ENCODE measurements around the gene MEIS2. TPM values are rescaled to one million over a fixed set of nuclear protein-coding genes. Genes with fewer than 3 reads are reported as not detected.

The MEIS2 gene
- total RNA-seq, 1 donor from 2014 or later, result 6.7 TPM

DNA sequence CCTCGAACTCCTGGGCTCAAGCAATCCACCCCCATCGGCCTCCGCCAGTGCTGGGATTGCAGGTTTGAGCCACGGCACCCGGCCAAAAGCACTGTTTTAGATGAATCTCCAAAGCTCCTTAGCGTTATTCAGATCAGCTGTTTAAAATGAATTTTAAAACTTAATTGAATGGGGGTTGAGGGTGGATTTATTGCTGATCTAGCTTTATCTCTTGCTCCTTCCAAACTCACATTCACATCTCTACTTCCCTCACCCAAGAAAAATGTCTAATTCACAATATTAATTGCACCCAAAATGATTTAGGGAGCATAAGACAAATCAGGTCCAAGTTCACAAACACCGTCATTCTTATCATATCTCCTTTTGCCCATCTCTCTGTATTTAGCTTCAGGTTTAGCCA, 89.8 kb downstream of the MEIS2 start:
- no peaks in the 10 kb centered on the region for H3K27me3 ChIP-seq (ENCODE audit: control insufficient read depth, insufficient read depth, low read length)
- H3K4me3 ChIP-seq (ENCODE audit: low read depth, low read length), result no peak overlapping the region
- TF ChIP-seq, protein P1, sequence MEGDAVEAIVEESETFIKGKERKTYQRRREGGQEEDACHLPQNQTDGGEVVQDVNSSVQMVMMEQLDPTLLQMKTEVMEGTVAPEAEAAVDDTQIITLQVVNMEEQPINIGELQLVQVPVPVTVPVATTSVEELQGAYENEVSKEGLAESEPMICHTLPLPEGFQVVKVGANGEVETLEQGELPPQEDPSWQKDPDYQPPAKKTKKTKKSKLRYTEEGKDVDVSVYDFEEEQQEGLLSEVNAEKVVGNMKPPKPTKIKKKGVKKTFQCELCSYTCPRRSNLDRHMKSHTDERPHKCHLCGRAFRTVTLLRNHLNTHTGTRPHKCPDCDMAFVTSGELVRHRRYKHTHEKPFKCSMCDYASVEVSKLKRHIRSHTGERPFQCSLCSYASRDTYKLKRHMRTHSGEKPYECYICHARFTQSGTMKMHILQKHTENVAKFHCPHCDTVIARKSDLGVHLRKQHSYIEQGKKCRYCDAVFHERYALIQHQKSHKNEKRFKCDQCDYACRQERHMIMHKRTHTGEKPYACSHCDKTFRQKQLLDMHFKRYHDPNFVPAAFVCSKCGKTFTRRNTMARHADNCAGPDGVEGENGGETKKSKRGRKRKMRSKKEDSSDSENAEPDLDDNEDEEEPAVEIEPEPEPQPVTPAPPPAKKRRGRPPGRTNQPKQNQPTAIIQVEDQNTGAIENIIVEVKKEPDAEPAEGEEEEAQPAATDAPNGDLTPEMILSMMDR (IDR thresholded peaks at IDR 0.05; ENCODE audit: insufficient read depth, low read length, poor library complexity, severe bottlenecking), result no peak
- DNase-seq (ENCODE audit: low read depth), result no peak
- H3K36me3 ChIP-seq (ENCODE audit: control insufficient read depth, insufficient read depth, low read length), result no peaks in the 10 kb centered on the region

DNA sequence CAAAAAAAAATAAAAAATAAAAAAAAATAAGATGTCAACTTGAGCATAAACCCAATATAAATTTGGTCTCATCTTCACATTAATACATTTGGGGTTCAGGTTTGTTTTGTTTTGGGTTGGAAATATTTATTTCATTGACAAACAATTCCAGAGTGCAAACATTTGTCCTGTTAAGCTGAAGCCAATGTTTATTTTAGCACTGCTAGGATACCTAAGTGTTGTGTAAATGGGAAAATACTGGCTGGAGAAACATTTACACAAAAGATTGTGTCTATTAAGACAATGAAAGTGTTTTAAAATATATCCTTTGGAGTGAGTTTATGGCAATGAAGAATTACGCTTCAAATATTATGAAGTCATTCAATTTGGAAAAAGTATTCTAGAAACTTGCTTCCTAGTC, 91.1 kb downstream of the MEIS2 start:
- Histone ChIP-seq H3K27me3 (ENCODE audit: control insufficient read depth, insufficient read depth, low read length) (no peaks in the 10 kb centered on the region), H3K36me3 (ENCODE audit: control insufficient read depth, insufficient read depth, low read length) (no peaks in the 10 kb centered on the region), H3K4me3 (ENCODE audit: low read depth, low read length) (no peak overlapping the region)
- DNase-seq (ENCODE audit: low read depth), result no peak
- TF ChIP-seq, protein P1 (IDR thresholded peaks at IDR 0.05; ENCODE audit: insufficient read depth, low read length, poor library complexity, severe bottlenecking), result no peak

DNA sequence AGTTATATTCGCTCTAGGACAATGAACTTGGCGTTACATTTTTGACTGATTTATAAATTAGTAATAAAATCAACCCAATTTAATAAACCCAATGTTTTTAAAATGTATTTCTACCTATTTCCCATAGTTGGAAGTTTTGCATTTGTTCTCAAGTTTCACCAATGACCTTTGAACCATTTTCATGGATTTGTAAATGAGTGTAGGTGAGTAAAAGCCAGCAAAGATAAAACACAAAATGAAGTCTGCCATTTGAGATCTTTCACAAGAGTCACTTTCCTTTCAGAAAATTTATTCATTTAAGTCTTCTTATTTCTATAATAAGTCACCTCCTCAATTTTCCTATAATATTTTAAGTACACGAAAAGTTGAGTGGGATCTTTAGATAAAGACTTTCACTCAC, 92.1 kb downstream of the MEIS2 start:
- H3K27me3 ChIP-seq (ENCODE audit: control insufficient read depth, insufficient read depth, low read length), result no peaks in the 10 kb centered on the region
- H3K4me3 ChIP-seq (ENCODE audit: low read depth, low read length), result no peak overlapping the region
- H3K36me3 ChIP-seq (ENCODE audit: control insufficient read depth, insufficient read depth, low read length), result no peaks in the 10 kb centered on the region
- DNase-seq (ENCODE audit: low read depth), result no peak
- TF ChIP-seq, protein P1 (IDR thresholded peaks at IDR 0.05; ENCODE audit: insufficient read depth, low read length, poor library complexity, severe bottlenecking), result no peak

DNA sequence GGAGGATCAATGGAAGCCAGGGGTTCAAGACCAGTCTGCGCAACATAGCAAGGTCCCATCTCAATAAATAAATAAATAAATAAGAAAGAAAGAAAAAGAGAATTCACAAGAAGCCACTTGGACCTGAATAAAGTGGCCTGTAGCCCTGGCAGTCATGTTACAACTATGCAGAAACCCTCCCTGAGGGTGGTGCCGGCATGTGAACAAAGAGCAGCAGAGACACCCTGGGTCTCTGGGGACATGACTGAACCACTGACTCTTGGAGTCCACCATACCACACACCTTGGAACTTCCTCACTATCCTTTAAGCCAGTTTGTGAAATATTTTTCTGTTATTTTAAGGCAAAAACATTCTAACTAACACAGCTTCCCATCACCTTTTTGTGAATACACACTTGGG, 93.0 kb downstream of the MEIS2 start:
- Histone ChIP-seq H3K27me3 (ENCODE audit: control insufficient read depth, insufficient read depth, low read length) (no peaks in the 10 kb centered on the region), H3K4me3 (ENCODE audit: low read depth, low read length) (no peak overlapping the region), H3K36me3 (ENCODE audit: control insufficient read depth, insufficient read depth, low read length) (no peaks in the 10 kb centered on the region)
- no peak for DNase-seq (ENCODE audit: low read depth)
- TF ChIP-seq, protein P1 (IDR thresholded peaks at IDR 0.05; ENCODE audit: insufficient read depth, low read length, poor library complexity, severe bottlenecking), result no peak

DNA sequence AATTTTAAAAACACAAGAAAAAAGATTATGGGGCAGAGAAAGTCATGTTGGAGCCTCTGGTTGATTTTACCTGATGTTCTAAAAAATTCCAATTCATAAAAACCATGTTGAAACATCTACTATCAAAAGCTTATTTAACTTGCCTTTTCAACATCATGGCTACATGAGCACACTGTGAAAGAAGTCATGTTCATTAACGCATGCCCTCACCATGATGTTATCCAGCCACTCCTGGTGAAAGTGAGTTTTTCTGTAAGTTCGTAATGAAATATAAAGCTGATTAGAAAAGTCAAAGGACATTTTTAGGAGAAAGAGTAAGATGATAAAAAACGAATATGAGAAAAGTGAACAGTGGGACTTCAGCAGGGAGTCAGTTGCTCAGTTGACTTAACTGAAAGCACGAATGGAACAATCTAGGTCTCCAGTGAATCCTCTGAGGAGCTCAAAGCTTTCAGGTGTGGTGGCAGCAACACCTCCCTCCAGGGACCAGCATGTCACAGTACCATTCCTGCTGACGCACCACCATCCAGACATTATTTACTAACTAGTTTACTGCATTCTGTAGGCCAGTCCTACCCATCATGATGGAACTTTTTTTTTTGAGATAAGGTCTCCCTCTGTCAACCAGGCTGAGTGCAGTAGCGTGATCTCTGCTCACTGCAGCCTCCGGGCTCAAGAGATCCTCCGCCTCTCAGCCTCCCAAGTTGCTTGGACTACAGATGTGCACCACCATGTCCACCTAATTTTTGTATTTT, 95.2 kb downstream of the MEIS2 start:
- Histone ChIP-seq H3K36me3 (ENCODE audit: control insufficient read depth, insufficient read depth, low read length) (no peaks in the 10 kb centered on the region), H3K4me3 (ENCODE audit: low read depth, low read length) (no peak overlapping the region), H3K27me3 (ENCODE audit: control insufficient read depth, insufficient read depth, low read length) (no peaks in the 10 kb centered on the region)
- DNase-seq (ENCODE audit: low read depth), result no peak
- TF ChIP-seq, protein P1 (IDR thresholded peaks at IDR 0.05; ENCODE audit: insufficient read depth, low read length, poor library complexity, severe bottlenecking), result no peak

DNA sequence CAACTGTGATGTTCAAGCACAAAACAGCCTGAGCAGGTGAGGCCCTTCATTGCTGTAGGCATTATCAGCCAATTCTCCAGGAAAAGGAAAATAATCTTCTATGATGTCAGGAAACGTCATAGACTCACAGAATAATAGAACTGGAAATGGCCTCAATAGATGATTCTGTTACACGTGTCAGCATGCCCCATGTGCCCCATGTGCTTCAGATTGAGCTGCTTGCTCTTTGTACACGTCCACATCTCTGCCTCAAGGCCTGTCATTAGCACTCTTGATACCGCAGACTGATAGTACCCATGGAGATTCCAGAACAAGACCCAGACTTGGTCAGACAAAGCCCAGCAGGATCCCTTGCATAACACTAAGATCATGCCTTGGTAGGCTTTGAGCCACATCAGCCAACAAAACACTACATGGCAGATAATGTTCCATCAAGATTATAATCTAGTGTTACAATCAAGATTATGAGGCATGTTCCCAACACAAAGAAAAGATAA, 95.9 kb downstream of the MEIS2 start:
- TF ChIP-seq, protein P1 (IDR thresholded peaks at IDR 0.05; ENCODE audit: insufficient read depth, low read length, poor library complexity, severe bottlenecking), result no peak
- H3K4me3 ChIP-seq (ENCODE audit: low read depth, low read length), result no peak overlapping the region
- no peak for DNase-seq (ENCODE audit: low read depth)
- H3K36me3 ChIP-seq (ENCODE audit: control insufficient read depth, insufficient read depth, low read length), result no peaks in the 10 kb centered on the region
- H3K27me3 ChIP-seq (ENCODE audit: control insufficient read depth, insufficient read depth, low read length), result no peaks in the 10 kb centered on the region

All from kidney epithelial cell (primary cell).